GM13976 (cell line): ENCODE results near the gene PRUNE2.

Experiments used
- DNase-seq: peaks from one replicate; pipeline ENCODE4 v3.0.0; 2012; ENCODE audit warnings: low spot score
- in situ Hi-C: fragments of 300-500 bp; cut with MboI; formaldehyde crosslinking; loops from one replicate; pipeline ENCODE4 v1.12.0; 2022; ENCODE audit warnings: low sequenced_read_pairs, mixed read lengths, inconsistent platforms; ENCODE audit not compliant: unreplicated experiment
- TF ChIP-seq, protein P1 (sequence below): IDR thresholded peaks from 2 replicates; pipeline ENCODE4 v1.5.1; 2012; ENCODE audit warnings: borderline replicate concordance, mild to moderate bottlenecking; ENCODE audit not compliant: insufficient read depth; ENCODE audit errors: extremely low read depth, missing control alignments, control extremely low read depth

The PRUNE2 gene

DNA sequence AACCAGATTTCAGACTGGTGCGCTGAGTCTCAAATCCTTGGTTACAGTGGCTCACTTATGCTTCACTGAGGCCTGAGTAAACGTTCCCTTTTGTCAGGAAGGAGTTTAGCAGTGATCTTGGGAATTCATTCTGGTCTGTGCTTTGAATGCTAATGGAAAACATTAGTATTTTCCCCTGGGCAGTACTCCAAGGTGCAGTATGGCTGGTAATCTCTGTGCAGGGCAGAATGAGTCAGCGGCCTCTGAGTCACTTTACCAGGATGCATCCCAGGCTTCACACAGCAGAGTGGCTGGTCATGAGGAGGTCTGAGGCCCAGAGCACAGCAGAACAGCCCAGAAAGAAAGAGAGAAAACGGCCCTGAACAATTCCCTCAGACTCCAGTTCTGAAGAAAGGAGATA is 87.6 kb downstream of the PRUNE2 start:
- TF ChIP-seq, protein P1, sequence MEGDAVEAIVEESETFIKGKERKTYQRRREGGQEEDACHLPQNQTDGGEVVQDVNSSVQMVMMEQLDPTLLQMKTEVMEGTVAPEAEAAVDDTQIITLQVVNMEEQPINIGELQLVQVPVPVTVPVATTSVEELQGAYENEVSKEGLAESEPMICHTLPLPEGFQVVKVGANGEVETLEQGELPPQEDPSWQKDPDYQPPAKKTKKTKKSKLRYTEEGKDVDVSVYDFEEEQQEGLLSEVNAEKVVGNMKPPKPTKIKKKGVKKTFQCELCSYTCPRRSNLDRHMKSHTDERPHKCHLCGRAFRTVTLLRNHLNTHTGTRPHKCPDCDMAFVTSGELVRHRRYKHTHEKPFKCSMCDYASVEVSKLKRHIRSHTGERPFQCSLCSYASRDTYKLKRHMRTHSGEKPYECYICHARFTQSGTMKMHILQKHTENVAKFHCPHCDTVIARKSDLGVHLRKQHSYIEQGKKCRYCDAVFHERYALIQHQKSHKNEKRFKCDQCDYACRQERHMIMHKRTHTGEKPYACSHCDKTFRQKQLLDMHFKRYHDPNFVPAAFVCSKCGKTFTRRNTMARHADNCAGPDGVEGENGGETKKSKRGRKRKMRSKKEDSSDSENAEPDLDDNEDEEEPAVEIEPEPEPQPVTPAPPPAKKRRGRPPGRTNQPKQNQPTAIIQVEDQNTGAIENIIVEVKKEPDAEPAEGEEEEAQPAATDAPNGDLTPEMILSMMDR = no peak
- in situ Hi-C loops = loop anchor here (25.0 kb wide), 1 partner anchor 319 kb away; no protein-coding TSS in a partner anchor
- no peak for DNase-seq

- DNase-seq = no peak
- in situ Hi-C loops = loop anchor here (25.0 kb wide), 1 partner anchor 320 kb away; no protein-coding TSS in a partner anchor
- TF ChIP-seq, protein P1 = no peak
These were observed 88.4 kb downstream of the PRUNE2 start for GRCh38 chr9:76817489-76817888.

GRCh38 chr9:76812591-76812990 is 93.3 kb downstream of the PRUNE2 start:
- TF ChIP-seq, protein P1 = no peak
- in situ Hi-C loops = loop anchor here (25.0 kb wide), 1 partner anchor 325 kb away; no protein-coding TSS in a partner anchor
- DNase-seq = no peak

GRCh38 chr9:76810377-76810957 is 95.4 kb downstream of the PRUNE2 start:
- in situ Hi-C loops = loop anchor here (25.0 kb wide), 1 partner anchor 327 kb away; no protein-coding TSS in a partner anchor
- peak; percentile 33 for DNase-seq
- TF ChIP-seq, protein P1 = peak; percentile 67

DNA sequence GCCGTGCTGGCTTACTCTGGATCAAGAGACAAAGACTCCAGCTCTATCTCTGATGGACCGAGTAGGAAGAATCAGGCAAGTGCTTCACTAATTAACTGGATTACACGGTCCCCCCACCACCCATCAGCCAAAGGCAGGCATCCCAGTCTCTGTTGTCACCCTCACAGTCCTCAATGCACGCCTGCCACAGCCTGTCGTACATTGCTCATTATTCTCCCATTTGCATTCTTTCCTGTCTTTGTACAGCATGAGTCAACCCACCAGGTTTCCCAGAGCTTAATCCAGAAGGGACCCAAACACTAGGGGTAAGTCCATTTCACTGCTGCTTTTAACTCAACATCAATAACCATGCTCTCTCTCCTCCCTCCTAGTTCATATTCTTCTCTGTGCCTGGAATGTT is 97.3 kb downstream of the PRUNE2 start:
- DNase-seq = no peak
- in situ Hi-C loops = loop anchor here (10.0 to 25.0 kb wide), 2 partner anchors 196 to 329 kb away; no protein-coding TSS in a partner anchor
- TF ChIP-seq, protein P1 = no peak

DNA sequence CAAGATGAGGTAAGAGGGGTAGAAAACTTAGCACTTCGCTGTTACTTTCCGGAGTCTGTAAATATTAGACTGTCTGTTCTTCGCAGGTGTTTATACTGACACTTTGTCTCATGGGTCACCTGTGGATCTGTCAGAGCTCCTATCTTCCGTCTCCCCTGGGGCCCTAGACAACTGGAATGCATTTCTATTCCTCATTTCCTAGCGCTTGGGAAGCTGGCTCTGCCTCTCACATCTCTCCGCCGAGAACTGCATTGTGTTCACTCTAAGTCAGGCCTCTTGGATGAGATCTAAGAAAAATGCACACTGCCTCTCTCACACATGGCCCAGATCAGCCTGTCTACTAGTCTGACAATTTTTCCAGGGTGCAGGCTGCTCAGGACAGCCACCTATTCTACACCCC is 102.2 kb downstream of the PRUNE2 start:
- TF ChIP-seq, protein P1 = no peak
- in situ Hi-C loops = loop anchor here (10.0 to 25.0 kb wide), 2 partner anchors 201 to 334 kb away; no protein-coding TSS in a partner anchor
- no peak for DNase-seq
